Astrocyte of the hippocampus (primary cell): Measurements from ENCODE around the gene MTA2.

ENCODE experiments used
- DNase-seq: peaks from one replicate; pipeline ENCODE4 v3.0.0; 2011; ENCODE audit warnings: low read depth, low spot score

MTA2 gene

DNA sequence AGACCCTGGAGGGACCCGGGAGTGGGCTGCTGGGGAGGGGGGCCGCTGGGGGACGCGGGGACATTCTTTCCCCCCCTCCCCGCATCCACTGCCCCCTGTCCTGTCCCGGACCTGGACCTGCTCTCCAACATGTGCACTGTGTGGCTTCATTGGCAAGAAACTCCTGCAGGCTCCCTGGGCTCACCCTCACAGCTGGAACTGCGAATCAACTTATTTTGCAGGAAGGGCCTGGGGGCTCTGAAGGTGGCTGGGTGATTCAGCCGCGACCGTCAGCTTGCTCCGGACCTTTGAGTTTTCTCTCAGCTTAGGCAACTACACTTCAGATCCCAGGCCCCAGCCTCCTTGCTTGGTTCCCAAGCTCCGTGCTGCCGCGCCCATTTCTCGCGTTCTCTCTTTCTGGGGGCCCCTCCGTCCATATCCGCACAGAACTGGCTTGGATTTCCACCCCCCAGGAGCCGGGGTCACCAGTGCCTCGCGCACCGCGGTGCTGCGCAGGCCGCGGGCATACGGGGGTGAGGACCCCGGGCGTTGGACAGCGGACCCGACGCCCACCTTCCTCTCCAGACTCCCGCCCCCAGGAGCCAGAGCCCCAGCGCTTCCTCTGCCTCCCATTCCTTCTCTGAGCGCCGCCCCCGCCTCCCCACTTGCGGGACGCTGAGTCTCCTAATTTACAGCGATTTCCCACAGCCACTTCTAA is 54.6 kb downstream of the MTA2 start:
- peak; percentile 57 for DNase-seq

DNA sequence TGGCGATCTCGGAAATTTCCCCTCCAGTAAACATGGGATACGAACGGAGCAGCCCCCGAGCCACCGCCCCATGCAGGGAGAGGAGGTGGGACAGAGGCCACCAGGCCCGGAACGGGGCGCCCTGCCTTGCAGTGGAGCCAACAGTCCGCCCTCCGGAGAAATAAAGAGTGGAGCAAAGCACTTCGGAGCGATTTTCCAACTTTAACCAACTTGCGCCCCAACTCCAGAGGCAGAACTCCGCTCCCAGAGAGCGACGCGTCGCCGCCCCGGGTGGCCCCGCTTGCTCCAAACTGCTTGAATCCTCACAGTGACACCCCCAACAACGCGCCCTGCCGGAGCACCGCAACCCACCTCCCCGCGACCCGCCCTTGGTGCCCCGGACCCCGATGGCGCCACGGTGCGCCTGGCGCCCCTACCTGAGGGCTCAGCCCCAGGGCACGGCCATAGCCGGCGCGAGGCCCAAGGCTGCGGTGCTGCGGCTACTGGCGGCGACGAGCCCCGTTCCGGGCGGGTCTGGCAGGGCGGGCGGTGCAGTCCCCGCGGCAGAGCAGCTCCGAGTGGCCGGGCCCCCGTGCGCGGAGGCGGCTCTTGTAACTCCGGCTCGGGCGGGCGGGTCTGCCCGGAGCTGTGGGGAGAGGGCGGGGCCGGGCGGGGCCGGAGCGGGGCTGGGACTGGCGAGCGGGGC is 55.3 kb downstream of the MTA2 start, which contains the start of gene AHNAK:
Gene AHNAK (minus strand): TSS at position 563 of the 685 bp plus-strand sequence. CDS start 10,708 bp downstream, outside the sequence.
- peak; percentile 89 for DNase-seq

DNA sequence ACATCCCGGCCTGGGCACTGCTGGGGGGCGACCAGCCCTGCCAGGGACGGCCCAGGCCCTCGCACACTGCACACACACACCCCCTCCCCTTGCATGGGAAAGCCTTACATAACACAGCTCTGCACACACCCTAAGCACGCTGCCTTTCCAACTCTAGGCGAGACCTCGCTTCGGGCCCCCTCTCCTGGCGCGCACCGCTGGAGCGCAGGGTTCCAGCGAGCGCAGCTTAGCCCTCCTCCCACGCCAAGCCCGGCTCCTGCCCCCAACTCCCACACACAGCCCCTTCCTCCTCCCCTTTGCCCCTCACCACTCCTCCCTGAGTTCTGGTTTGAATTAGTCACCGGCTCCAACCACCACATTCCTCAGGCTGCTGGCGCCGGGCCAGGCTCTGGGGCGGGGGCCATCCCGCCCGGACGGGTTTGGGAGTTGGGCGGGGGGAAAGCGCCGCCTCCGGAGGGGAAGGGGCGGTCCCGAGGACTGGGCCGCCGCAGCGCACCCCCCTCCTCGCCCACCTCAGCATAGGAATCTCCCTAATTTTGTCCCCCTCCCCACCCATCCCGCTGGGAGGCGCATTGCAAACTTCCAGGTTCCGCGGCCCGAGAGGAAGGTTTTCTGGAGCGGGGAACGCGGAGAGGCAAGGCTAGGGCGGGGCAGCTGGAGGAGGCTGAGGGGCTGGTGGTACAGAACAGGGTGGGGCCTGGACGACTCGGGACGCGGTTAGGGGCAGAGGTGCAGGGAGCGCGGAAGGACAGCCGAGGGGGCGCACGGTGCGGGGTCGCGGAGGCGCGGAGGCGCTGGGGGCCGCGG is 56.0 kb downstream of the MTA2 start:
- DNase-seq: peak; percentile 99

DNA sequence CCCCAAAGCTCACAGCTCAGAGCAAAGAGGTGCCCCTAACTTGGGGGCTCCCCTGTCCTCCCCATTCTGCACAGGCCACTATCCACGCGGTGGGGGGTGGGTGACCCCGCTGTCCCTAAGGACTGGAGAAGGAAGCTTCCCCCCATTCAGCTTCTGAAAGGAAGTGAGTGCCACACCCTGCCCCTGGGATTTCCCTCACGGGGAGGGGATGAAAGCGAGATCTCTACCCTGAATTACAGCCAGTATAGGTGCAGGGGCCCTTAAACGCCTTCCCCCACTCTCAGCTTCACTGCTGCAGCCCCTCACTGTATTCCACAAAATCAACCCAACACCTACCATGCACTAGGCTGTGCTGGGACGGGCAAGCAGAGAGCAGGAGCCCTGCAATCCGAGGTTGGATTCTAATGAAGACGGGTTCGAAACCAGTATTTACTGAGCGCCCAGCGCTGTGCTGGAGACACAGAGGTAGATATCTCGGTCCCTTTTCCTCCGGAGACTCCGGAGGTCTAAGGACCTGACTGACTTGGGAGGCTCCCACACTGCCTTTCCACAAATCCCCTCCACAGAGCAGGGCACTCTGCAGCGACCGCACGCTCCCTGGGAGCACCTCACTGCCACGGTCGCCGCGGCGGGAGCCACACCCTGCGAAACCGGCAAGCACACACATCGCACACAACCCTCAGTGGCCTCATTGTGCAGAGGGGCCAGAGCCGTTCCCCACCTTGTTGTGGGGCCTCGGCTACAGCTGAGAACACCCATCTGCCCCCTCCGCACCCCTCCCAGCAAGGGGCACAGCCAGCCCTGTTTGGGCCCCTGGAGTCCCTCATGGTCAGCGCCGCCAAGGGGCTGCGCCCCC is 56.9 kb downstream of the MTA2 start:
- DNase-seq: peak; percentile 56

DNA sequence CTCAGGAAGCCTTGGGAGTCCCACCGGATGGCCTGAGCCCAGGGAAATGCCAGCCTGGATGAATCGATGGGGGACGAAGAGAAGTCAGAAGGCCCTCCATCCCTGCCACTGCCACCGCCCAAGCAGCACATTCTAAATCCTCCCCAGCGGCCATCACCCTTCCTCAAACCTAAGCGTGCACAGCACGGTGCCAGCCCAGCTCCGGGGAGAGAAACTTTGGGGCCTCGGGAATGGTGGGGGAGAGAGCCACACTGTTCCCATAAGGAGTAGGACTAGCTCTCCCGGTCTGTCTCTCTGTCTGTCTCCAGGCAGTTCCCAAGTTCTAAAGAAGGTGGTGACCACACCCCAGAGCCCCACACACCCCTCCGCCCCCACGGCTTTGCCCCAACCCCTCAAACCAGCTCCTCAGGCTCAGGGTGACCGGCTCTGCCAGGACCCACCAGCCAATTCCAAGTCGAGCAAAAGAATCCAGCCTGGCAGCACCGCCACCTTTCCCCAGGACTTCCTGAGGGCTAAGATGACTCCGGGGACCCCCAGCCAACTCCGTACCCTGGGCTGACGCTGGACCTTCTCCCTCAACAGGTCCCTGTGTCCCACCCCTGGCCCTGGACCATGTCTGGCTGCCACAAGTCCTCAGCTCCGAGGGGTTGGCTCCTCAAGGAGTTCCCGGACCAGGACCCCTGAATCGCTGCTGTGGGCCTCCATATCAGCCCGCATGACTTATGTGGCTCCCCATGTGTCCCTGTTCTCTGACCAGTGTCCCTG is 57.8 kb downstream of the MTA2 start:
- peak; percentile 32 for DNase-seq
